Muscle of back (tissue), 11 donors: ENCODE measurements around the gene UNC79. TPM values are rescaled to one million over a fixed set of nuclear protein-coding genes. Genes with fewer than 3 reads are reported as not detected.

Experiments
- DNase-seq, 3 donors: peaks; one replicate each; pipeline versions ENCODE4 v3.0.0 to v3.0.0-alpha.2; 2013
- polyA plus RNA-seq, 10 donors: library from polyadenylated mRNA; unstranded; fragments of 120-200 nt; gene quantifications; one replicate each; pipeline ENCODE4 v1.2.1, GENCODE V29; 2013; ENCODE audit not compliant: insufficient read length in 10 of 10

The UNC79 gene
- polyA plus RNA-seq, 10 donors: 0.25 to 0.60 (median 0.39) TPM

DNA sequence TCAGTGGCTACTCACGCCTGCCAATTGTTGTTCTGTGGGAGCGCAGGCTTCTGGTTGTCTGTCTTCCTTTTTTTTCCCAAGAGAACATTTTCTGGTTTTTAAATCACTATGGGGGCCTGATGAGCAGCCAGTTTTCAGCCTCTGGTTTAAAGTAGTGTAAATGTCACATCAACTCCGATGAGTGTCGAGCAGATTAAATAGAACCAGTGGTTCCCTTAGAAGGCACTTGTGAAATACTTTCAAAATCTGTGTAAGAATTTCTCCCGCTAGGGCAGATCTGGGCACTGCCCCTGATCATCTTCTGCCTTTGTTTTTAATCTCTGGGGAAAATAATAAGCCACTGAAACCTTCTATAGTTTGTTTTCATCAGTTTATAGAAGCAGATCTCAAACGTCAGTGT, 227.1 kb downstream of the UNC79 start:
- DNase-seq: no peak

DNA sequence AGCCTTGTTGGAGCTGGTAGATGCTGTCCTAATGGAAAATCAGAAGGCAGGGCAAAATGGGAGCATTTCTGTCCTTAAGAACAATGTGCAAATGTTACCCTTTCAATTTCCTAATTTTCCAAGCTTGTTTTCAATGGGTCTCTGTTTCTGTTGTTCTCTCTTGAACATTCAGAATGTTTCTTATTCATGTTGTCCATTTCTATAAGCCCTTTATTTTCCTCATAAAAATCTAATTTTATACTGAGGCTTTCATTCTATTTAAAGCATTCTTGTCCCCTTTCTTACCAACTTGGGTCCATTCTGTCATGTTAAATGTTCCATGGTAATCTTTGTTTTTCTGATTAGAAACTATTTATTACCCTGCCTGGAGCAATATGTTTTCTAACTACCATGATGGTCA, 232.6 kb downstream of the UNC79 start:
- DNase-seq: no peak

DNA sequence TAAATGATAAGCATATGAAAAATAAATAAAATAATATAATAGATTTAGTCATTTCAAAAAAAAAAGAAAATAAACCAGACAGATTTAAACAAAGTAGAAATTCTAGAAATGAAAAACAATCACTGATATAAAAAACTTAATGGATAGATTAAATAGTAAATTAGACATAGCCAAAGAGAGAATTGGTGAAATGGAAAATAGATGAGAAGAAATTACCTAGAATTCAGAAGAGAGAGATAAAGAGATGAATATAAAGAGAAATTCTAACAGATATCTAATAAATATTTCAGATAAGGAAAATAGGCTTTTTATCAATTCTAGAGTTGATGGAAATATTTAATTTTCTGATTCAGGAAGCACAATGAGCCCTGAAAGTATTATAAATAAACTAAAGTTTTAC, 234.4 kb downstream of the UNC79 start:
- DNase-seq: no peak

DNA sequence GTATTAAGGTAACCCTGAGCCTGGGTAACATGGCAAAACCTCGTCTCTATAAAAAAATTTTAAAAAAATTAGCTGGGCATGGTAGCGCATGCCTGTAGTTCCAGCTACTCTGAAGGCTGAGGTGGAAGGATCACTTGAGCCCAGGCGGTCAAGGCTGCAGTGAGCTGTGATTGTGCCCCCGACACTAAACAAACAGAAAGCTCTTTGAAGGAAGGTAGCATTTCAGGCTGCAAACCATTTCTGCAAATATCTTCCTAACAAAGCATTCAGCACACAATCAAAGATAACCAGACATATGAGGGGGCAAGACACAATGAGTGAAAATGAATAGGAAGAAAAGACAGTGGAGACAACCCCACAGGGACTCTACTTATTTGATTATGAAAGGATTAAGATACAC, 238.9 kb downstream of the UNC79 start:
- no peak for DNase-seq

DNA sequence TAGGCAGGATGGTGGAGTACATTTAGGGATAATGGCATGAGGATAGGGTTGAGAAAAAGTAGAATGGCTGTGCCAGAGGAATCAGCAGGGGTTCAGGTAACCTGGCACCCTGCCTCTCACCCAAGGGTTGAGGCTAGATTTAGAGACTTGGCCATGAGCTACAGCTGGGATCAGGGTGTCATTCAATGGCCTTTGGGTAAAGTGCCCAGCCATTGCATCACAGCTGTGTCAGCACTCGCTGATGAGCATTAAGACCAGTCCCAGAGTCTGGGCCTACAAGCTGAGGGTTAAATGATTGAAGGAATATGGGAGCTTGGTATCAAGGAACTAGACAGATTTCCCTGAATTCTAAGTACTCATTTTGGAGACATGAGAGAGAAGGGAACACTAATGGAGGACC, 243.6 kb downstream of the UNC79 start:
- no peak for DNase-seq

DNA sequence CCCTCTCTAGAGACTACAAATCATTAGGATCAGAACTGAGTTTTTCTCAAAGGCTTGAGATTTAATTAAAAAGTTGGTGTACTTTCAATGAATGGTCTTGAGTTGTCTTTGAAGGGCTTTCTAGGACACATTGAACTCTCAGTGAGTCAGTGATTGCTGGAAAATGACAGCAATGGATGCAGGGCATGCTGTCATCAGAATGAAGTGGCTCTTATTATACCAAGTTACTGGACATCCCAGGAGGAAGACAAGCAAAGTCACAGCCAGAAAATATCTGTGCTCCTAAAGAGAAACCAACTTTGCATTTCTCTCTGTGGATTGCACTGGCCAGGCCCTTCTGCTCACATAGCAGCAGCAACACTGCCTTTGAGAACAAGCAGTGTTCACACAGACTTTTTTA, 244.9 kb downstream of the UNC79 start:
- no peak for DNase-seq

DNA sequence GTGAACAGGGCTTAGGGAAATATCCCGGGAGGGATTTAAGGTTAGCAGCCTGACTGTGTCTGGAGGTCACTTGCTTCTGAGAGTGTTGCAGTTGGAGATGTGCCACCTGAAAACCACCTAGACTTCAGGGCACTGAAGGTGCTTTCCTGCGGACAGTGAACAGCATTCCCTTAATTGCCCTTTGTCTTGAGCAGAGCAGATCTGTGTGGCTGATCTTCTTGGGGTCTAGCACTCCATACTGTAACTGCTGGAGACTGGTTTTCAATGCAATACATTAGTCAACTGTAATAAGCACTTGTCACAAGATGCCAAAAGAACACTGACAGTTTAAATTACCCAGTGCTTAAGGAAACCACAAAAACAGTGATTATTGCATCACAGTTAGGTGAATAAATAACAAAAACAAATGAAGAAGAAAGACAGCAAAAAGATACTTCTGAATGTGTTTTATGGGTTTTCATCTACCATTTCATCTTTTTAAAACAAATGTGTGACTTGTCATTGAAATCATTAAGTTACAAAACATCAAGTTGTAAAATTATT, 245.7 kb downstream of the UNC79 start:
- no peak for DNase-seq

DNA sequence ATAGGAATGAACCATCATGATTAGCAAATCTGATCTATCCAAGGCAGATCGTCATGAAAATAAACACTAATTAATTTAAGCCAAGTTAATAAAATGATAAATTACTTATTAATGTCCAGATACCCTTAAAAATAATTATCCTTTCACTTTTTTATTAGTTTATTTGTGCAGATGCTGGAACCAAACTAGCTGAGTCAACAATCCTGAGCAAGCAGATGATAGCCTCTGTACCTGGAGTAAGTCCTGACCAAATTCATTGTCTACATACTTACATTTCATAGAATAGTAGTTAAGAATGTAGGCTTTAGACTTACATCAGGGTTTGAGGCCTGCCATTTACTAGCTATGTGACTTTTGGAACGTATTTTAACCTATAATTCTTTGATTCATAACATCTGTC, 251.7 kb downstream of the UNC79 start:
- DNase-seq: no peak

DNA sequence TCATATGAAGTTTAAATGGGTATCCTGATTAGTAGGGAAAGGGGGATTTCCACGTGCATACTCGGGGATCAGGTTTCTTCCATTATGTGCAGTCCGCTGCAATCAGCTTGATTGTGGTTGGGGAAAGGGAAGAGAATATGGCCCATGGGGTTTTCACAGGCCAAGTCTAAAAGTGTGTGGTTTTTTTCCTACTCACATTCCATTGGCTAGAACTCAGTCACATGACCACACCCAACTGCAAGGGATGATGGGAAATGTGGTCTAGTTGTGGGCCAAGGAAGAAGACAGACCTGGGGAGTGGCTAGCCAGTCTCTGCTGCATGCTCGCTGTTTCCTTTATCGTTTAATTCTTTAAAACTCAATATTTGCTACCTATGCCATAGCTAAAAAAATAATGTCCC, 252.5 kb downstream of the UNC79 start:
- peak in 2 of 3 donors; percentile 16 to 34 for DNase-seq

DNA sequence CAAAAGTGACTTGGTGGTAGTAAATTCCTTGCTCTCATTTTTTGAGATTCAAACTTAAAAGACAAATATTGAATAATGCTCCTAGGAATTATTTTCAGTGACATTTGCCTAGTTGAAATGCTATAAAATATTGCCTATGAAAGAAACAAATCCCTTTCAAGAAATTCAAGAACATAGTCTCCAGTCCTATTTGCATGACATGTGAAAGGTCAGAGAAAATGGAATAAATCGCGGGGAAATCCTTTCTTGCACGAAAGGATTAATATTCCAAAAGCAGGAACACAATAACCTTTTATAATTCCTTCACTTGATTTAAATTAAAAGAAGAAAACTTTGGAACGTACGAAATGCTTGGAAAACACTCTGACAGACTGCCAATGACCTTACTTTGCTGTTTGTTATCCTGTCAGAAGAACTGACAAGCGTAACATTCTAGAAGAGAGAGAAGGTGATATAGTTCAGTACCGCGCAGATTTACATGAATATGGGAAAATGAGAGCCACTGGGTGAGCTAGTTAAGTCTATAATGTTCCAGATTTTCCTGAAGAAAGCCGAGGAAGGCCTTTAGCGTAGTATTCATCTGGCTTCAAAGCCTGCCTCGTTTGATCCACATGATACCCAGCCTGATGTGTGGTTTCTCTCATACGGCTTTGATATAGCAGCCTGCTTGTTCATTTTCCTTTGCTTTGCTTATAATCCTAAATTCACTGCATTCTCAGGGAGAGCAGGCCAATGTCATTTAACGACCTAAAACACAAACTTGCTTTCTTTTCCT, 254.6 kb downstream of the UNC79 start:
- no peak for DNase-seq

DNA sequence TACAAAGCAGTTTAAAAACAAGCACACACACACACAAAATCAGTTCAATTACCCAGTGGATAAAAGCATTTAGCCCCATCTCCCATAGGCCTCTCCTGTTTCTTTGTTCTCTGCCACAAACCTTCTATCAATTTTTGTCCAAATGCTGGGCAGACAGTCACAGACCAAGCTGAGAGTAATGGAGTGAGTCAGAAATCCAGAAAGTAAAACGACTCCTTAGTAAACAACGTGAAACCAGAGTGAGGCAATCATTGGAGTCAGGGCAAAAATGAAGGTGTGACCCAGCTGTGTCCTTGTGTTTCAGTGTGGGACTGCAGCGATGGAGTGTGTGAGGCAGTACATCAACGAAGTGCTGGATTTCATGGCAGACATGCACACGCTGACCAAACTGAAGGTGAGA, 255.5 kb downstream of the UNC79 start:
- no peak for DNase-seq

DNA sequence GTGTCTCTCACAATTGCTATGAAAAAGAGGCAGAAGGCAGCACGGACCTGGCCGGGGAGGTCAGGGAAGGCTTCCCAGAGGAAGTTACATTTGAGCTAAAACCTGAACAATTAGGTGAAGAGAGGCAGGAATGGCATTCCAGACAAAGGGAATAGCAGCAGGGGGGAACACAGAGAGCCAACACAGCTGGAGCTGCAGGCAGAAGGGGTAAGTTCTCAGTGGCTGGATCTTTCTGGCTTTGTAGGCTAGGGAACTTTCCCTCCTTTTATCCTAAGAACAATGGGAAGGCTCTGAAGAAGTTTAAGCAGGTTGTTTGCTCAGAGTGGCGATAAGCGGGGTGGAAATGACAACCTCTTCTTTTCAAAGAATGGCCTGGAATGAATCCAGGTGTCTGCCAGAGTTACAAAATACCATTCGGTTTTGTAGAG, 257.5 kb downstream of the UNC79 start:
- no peak for DNase-seq

DNA sequence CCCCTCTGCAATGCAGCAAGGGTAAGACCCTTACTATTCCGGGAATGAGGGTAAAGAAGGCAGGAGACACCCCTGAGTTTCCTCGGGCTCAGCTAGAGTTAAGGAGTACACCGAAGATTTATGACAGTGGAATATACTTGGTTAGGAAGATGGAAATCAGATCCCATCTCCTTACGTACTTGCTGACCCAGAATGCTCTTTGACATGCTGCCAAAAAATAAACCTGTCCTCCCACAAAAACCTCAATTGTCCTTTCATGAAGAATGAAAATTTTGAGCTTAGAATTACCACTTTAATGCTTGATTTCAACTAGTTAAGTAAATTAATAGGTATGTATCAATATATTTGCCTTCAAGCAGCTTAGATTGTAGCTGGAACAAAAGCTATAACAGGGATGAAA, 258.1 kb downstream of the UNC79 start:
- DNase-seq: no peak

DNA sequence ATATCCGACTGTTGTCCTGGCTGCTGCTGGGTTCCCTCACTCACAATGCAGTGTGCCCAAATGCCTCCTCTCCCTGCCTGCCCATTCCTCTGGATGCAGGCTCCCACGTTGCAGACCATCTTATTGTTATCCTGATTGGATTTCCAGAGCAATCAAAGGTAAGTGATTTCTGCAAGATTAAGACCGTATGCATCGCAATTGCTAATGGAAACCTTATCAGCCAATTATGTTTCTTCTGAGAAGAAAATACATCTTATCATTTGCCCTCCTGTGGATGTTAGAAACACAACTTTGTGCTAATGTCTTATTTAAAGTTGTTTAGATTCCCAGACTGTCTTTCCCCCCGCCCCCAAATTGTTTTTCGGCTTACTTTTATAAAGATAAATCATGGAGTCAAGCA, 259.4 kb downstream of the UNC79 start:
- no peak for DNase-seq

DNA sequence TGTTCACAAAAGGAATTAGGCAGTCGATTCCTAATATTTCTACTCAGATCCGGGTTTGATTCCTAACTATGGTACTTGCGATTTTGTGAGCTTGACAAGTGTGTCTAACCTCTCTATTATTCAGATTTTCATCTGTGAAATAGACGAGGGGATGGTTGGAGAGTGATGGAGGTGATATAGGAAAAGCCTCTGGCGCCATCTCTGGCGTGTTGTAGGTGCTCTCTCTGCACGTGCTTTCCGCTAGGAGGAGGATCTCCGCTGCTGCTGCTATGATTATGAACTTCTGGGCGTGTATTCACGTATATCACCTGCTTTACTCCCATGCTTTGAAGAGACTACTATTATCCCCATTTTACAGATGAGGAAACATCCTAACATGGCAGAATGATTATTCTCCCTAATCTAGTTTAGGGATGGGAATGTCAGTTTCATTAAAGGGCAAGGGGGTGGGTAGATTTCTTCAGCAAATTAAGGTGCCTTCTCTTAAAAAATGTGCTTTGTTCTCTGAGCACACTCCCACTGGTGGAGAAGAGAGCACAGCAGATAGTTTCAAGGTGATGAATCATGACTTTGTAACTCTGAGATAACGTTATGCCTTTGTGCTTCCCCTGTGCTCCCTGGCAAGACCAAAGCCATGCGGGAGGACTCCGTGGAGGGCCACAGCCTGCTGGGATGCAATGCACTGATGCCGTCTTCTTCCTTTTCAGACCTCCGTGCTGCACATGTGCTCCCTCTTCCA, 260.5 kb downstream of the UNC79 start:
- no peak for DNase-seq

DNA sequence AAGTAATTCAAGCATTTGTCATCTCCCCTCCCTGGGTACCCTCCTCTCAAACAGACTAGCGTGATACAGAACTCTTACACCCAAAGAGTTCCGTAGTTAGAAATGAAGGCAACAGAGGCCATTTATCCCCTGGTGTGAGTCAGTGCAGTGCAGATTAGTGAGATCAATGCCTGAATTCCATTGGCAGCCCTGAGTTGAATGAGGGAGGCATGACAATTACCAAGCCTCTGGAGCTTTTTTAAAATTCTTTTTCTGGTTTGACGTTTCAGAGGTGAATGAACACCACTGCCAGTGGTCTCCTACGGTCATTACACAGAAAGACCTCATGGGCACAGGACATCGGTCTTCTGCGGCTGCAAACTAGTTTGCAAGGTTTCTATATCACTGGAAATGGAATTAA, 263.2 kb downstream of the UNC79 start:
- no peak for DNase-seq

DNA sequence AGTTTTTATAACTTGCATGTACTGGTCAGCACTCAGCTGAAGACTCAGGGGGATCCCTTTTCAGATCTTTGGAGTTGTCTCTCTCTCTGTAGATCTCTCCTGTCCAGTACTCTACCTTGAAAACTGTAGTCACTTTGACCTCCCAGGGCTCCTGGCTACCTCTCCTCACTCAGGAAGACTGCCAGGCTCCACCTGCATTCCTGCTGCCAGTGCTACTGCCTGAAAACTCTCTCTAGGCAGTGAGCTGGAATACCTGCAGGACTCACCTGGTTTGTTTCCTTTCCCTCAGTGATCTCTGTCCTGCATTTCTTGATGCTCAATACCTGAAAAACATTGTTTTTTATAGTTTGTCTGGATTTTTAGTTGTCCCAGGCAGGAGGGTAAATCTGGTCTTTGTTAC, 270.2 kb downstream of the UNC79 start:
- DNase-seq: no peak

DNA sequence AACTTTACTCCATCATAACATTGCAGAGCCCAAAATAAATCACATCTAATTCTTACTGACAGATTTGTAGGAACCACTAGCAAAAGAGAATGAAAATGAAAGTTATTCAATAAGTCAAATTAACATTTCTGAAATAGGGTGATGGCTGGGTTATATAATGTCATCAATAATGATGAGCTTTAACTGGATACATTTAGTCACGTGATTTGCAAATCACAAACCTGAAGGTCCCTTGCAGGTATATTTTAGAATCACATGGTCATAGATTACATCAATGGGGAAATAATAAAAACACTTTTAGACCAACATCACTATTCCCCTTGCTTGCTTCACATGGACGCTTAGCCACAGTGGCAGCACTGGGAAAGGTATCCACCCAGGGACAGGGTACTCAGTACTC, 270.8 kb downstream of the UNC79 start:
- no peak for DNase-seq

DNA sequence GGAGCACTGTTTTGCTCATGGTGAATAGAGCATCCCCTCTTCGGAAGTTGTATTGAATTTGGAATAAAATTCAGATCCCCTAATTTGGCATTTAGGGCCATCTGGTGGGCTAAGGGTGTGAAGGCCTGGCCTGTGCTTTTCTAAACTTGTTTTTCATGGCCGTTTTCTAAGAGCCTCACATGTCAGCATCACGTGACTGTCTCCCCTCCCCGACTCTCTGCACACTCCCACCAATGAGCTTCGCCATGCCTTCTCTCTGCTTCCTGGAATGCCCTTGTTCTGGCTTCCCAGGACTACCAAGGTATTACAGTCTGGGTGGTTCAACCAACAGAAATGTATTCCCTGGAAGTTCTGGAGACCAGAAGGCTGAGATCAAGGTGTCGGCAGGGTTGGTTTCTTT, 272.2 kb downstream of the UNC79 start:
- DNase-seq: no peak

DNA sequence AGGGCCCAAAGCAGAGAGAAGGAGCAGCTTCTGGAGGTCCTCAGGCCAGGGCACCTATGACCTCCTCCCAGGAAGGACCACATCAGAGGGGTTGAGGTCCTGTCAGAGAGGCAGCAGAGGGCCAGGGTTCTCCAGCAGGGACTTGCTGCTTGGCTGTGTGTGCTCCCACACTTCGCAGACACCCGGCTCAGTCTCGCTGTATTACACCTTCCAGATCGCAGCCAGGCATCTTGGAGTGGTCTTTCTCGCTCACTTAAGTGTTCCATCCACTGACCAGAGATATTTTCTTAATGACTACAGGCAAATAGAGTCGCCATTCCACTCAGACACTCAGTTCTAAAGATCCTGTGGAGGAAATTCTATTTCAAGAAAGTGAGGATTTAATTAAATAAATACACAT, 273.2 kb downstream of the UNC79 start:
- no peak for DNase-seq

DNA sequence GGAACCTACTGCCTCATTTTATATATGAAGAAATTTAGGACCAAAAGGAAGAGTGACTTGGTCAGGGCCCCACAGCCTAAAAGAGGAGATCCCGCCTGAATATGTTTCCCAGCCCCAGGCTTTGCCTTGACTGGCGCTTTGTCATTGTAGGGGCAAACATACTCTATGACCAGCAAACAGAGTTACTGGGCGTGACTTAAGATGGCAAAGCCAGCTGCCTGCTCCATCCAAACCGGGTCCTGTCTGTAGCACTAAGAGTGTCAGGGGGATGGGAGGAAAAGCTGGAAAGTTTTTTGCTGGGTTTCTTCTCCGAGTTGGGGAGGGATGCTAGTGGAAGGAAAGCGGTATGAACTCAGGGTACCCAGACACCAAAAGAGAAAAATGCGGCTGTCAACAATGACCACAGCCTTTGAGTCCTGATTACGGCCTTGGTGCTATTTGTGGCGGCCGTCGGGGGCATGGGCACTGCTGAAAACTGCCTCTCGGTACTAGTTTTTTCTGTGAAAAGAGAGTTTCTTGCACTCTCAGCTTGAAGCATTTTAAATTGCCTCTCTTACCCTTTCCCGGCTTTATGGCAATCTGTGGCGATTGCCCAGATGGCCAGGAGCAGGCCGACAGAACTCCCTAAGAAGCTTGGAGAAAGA, 274.9 kb downstream of the UNC79 start:
- DNase-seq: no peak

DNA sequence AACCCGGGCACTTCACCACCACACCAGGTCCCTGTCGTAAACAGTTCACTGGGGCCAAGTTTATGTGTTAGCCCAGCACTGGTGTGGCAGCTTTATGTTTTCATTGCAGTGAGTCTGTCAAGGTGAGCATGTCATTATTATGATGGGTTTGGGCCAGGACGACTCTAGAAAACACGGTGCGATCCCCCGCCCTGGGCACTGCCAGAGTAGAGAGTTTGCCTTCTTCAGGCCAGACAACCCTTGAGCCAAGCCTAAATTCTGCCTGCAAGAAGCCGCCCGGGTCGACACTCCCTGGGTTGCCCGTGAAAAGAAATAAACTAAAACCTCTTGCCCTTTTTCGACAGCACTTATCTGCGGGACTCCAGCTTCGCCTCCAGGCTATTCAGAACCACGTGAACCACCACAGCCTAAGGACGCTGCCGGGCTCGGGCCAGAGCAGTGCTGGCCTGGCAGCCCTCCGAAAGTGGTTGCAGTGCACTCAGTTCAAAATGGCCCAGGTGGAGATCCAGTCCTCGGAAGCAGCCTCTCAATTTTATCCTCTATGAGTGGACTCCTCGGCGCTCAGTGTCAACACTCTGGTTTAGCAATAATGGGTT, 275.7 kb downstream of the UNC79 start:
- no peak for DNase-seq
